Stimulated activated CD8-positive, alpha-beta memory T cell treated with anti-CD3 and anti-CD28 coated beads, Interleukin-15, amount 100 ng/mL, for 48 hours (primary cell): ENCODE measurements around the gene DEFB132.
"Not testable (repeated sequence)": the region's sequence is repeated elsewhere in the genome, so short reads cannot be mapped to it uniquely, and the experiment has no call there.

Experiments
- DNase-seq, 2 donors: peaks; one replicate each; pipeline ENCODE4 v3.0.0-alpha.2; 2020; ENCODE audit warnings: low read depth in 2 of 2

The DEFB132 gene, protein sequence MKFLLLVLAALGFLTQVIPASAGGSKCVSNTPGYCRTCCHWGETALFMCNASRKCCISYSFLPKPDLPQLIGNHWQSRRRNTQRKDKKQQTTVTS

DNA sequence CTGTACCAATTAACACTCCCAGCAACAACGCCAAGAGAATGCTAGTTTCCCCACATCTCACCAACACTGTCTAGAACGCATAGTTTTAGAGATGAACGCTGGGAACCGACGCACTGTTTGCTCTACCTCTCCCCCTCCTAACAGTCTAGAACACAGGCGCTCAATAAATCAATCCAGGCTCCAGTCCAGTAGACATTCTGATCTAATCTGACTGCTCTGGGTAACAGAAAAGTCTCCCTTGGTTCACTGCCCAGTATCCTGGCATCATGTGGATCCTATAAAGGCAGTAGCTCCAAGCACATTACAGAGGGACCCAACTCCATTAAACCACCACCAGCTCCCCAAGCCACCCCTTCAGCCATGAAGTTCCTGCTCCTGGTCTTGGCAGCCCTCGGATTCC, at the start of gene DEFB132:
Gene DEFB132 (plus strand): TSS at position 306 of the 400 bp plus-strand sequence. CDS start 55 bp downstream, at position 361.
- DNase-seq, result no peak

DNA sequence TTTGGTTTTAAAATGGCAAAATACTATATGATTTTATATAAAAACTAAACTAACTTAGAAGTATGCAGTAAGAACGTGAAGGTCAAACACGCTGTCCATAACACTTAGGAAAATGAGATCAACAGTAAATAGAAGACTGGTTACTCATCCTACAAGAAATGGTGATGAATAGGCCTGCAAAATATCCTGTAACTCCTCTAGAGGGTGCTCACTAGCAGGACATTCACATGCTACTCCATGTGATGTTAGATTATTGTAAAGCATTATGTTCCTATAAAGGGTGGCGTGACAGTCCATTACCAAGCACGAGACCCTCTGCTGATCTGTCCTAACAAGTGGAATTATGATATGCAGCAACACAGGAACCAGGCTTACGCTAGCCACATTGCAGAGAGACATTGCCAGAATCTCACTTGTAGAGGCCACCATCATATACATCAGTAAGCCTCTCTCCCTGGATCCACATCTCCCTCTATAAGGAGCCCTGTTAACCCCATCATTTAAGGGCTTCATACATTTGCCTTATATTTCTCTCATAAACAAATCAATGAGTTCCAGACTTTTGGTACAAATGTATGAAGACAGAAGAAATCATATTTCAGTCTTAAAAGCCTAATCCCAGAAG, 48.5 kb upstream of the DEFB132 start:
- no peak for DNase-seq

DNA sequence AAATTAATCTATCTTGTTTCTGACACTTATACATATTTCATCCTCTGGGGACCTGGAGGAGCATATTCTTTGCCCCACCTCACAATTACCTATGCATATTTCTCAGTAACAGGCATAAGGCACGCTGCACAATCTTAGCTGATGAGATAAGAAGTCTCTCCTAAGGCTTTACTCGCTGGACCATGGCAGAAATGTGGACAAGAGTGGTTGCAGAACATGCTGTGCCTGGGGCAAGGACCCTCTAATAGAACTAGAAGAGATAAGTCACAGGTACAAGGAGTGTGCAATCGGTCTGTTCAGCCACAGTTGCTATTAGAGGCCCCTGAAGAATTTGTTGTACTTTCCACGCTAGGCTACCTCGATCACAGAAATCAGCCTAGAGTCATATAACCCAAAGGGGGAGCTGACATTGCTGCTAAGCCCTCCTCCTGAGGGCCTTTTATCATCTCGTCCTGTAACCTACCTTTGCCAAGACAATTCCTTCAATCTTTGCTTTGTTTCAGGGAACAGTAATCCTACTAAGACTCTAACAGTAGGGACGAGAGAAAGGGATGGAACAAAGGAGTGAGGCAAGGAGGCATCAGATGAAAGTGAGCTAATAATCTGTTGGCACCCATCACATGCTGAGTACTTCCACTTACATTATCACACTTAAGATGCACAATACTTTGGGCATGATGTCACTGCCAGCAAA, 46.6 kb upstream of the DEFB132 start:
- DNase-seq, result no peak

DNA sequence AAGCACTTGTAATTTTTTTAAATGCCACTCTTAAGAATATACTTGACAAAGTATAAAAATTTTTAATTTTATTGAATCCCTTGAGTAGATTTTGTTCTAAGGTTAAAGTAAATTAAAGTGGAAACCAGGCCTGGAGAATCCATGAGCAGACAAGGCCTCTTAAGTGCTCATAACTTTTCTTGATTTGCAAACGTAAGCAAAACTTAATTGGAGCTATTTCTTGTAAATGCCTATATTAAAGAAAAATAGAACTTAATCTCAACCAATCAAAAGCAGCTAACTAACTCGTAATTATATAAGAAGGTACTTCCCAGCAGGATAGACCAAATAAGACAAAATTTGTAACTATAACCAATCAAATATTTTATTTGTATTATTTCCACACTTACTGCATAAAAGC, 43.1 kb upstream of the DEFB132 start:
- DNase-seq, result no peak

DNA sequence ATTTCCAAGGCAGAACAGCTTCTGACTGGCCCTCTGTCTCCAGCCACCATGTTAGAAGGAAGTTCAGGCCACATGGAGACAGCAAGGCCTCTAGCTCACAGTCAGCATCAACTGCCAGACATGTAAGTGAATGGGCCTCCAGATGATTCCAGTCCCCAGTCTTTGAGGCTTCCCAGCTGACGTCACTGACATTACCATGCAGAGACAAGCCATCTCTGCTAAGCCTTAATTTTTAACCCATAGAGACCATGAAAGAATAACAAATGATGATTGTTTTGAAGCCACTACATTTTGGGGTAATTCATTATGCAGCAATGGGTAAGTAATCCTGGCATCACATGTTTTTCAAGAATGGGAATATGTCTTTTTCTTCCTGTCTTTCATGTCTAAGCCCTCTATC, 41.7 kb upstream of the DEFB132 start:
- no peak for DNase-seq

DNA sequence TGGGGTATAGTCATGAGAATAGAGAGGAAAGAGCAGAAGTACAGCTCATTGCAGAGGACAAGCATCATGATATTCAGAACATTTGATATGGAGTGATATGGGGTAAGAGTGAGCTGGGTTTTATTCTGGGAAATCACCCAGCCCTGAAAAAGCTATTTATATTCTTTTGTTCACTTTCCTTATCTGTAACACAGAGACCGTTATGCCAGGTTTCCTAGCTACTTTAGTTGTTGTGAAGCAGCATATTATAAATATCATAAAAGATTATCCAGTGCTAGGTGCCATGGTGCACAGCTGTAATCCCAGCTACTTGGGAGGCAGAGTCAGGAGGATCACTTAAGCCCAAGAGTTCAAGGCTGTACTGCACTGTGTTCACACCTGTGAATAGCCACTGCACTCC, 40.3 kb upstream of the DEFB132 start:
- DNase-seq, result no peak

DNA sequence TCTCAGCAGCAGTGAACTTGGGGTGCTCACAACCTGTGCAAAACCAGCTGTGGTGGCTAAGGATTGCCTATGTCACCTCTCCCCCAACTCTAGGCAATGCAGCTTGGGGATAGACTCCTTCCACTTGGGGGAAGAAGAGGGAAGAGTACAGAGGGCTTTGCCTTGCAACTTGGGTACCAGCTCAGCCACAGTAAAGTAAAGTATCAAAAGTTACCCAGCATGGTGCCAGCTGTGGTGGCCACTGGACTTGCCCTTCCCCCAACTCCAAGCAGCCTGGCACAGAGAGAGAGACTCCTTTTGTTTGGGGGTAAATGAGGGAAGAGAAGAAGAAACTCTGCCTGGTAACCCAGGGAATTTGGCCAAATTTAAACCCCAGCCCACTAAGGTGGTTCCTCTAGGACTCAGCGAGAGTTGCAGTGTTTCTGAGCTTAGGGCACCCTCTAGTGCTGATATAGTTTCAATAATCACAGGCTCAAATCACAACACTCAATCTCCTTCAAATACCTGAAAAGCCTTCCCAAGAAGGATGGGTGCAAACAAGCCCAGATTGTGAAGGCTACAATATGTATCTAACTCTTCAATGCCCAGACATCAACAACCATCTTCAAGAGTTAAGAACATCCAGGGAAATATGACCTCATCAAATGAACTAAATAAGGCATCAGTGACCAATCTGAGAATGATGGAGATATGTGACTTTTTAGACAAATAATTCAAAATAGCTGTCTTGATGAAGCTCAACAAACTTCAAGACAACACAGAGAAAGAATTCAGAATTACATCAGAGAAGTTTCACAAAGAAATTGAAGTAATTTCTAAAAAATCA, 38.0 kb upstream of the DEFB132 start:
- no peak for DNase-seq

DNA sequence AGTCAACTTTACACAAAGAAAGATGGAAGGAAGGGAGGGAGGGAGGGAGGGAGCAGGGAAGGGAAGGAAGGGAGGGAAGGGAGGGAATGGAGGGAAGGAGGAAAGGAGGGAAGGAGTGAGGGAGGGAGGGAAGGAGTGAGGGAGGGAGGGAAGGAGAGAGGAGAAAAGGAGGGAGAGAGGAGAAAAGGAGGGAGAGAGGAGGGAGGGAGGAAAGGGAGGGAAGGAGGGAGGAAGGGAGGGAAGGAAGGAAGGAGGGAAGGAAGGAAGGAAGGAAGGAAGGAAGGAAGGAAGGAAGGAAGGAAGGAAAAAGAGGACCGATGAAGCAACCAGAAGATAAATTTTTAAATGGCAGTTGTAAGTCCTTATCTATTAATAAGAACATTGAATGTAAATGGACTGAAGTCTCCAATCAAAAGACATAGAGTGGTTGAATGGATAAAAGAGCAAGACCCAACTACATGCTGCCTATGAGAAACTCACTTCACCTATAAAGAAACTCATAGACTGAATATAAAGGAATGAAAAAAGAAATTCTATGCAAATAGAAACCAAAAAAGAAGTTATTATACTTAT, 36.2 kb upstream of the DEFB132 start:
- DNase-seq, result no peak

DNA sequence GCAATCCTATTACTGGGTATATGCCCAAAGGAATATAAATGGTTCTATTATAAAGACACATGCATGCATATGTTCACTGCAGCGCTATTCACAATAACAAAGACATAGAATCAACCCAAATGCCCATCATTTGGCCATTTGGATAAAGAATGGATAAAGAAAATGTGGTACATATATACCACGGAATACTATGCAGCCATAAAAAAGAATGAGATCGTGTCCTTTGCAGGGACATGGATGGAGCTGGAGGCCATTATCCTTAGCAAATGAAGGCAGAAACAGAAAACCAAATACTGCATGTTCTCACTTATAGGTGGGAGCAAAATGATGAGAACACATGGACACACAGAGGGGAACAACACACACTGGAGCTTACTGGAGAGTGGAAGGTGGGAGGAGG, 31.6 kb upstream of the DEFB132 start:
- DNase-seq, result not testable (repeated sequence)

DNA sequence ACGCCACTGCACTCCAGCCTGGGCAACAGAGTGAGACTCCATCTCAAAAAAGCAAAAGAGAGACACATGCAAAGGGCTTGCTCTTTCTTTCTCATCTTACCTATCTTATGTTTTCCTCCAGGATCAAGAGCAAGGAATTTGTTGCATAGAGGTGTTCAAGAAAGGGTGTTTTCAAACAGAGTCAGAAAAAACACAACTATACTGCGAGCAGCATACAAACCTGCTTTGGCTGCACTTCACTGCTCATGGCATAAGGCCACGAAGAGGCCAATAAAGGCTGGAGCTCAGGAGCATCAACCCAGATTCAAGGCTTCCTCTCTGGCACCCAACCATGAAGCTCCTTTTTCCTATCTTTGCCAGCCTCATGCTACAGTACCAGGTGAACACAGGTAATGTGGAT, 30.6 kb upstream of the DEFB132 start, which contains the start of gene DEFB129:
Gene DEFB129 (plus strand): TSS at position 301 of the 400 bp plus-strand sequence. CDS start 31 bp downstream, at position 332.
- DNase-seq, result no peak

DNA sequence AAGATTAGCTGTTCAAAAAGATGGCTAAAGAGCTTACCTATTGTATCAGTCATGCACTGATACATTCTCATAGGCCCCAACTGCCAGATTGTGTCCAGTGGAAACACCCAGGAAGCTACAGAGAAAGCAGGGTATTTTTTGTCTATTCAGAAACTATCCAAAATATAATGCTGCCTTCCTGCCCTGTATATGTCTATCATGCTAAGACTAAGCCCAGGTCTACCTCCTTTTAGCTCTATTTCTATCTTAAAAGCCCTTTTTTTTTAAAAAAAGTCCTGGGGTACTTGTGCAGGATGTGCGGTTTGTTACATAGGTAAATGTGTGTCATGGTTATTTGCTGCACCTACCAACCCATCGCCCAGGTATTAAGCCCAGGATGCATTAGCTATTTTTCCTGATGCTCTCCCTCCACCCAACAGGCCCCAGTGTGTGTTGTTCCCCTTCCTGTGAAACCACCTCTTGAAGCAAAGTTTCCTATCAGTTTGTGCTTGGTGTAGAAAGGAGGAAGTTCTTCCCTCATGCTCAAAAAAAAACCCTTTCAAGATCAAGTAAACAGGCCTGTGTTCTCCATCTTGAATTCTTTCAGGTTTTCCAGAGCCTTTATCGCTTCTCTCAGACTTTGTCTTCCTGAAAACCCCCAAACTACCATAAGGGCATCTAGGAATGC, 30.0 kb upstream of the DEFB132 start:
- DNase-seq, result no peak

DNA sequence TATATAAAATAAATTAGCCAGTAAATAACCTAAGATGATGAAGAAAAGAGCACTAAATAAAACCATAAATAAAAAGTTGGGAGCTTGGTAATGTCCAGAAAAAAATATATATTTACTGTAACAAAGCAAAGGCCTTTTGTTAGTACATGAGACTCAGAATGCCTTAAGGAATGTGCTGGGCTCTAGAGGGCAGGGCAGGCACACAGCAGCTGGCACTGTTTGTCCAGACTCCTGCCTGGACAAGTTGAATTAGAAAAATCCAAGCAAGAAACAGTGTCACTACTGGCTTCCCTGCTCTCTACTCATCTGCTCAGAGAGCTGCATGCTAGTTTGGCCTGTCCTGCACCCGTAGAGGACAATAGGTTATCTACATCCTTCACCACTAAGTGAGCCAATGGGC, 21.6 kb upstream of the DEFB132 start:
- DNase-seq, result no peak

DNA sequence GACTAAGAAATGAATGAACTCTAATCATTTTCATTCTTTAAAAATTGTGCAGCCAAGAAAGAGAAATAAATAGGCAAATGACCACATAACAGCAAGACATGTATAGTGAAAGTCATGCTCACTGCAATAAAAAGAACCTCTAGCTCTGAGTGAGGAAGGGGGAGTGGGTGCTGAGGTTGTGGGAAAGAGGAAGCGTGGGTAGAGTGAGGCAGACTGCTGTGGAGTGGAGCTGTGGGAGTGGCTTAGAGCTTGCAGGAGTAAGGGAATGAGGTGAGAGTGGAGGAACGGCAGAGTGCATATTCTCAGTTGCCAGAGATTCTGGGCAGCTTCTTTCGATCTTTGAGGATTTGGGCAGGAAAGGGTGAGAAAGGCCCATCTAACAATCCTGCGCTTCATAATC, 20.0 kb upstream of the DEFB132 start:
- peak; percentile 3 to 4 for DNase-seq

DNA sequence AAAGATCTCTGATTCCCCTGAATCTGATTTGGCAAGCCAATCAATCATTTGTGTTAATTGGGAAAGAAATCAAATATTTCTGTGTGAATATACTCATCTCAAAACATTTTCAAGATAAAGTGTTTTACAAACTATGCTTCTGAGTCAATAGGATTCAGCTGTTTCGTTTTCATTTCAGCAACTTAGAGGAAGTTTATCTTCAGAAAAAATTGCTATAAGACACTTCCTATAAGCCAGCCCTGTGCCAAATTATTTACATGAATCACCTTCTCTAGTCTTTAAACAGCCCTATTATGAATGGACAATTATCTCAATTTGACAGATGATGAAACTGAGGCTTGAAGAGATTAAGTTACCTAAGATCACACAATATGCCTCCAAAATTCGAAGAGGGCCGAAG, 19.6 kb upstream of the DEFB132 start:
- no peak for DNase-seq

DNA sequence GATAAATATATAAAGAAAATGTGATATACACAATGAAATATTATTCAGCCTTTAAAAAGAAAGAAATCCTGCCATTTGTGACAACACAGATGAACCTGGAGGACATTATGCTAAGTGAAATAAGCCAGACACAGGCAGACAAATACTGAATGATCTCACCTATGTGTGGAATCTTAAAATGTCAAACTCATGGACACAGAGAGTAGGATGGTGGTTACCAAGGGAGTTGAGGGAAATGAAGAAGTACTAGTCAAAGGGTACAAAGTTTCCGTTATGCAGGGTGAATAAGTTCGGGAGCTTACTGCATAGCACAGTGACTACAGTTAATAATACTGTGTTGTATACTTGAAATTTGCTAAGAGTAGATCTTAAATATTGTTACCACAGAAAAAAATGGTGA, 14.6 kb upstream of the DEFB132 start:
- DNase-seq, result no peak

DNA sequence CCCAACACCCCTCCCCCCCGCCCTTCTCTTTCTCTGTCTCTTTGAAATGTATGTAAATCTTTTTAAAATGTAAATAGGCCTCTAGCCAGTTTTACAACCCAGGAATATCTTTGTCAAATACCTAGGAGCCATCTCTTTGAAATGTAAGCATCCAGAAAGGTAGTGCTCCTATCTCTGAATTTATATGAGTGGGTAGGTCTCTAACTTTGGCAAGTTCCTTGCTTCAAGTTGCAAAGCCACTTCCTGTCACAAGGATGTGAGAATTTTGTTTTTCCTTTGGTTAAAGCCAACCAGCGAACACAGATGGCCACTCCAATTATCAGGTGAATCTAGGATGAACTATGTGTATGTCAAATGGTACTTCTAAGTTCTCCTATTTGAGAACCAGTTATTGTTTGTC, 6.2 kb upstream of the DEFB132 start:
- DNase-seq, result no peak

DNA sequence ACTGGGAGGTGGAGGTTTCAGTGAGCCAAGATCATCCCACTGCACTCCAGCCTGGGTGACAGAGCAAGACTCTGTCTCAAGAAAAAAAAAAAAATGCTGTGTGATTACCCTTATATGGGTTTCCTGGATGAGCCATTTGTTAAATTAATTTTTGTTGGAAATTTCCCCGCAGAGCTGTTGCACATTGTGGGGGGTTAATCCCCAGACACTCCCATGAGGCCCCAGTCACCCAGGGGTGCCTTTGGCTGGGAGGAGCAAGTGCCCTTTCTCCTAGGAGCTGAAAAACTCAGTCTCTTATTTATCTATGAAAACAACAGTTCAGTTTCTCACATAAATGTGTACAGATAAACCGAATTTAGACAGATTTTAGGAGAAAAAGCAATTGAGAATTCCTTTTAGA, 4.7 kb upstream of the DEFB132 start:
- no peak for DNase-seq

DNA sequence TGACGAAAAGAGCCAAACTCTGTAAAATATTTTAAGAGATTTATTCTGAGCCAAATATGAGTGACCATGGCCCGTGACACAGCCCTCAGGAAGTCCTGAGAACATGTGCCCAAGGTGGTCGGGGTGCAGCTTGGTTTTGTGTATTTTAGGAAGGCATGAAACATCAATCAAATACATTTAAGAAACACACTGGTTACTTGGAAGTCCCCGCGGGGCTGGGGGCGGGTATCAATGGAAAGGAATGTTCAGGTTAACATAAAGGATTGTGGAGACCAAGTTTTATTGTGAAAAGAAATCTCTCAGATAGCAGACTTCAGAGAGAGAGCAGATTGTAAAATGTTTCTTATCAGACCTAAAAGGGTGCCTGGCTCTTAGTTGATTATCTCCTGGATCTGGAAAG, 4.1 kb upstream of the DEFB132 start:
- not testable (repeated sequence) for DNase-seq

DNA sequence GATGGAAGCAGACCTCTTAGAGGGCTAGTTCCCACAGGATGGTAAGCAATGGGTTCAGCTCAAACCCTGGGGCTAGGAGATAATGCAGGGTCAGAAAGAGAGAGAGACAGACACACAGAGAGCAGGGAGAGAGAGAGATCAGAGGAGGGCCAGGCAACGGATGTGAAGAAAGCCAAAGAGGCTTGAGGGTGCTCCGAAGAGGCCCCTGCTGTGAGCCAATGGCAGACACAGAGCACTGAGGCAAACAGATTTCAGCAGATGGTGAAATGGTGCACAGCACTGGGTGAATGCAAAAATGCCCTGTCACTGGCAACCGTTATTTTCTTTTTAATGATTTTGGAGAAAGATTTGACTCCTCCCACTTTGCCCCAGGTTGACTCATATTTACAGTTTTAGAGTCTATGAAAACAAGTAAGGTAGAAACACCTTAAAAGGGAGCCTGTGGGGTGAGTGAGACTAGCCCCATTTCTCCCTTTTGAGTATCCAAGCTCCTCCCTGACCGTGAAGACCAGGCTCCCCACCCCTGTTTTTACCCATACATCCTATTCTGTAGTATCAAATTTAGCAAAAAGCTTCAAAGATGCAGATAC, 840 bp downstream of the DEFB132 start:
- DNase-seq, result no peak

DNA sequence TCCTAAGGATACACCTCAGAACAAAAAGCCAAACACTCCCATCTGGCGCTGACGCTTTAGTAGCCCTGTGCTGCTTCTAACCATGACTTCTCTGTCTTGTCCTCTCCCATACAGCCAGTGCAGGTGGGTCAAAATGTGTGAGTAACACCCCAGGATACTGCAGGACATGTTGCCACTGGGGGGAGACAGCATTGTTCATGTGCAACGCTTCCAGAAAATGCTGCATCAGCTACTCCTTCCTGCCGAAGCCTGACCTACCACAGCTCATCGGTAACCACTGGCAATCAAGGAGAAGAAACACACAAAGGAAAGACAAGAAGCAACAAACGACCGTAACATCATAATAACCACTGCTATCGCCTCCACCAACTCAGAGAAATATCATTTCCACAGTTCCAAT, 1.4 kb downstream of the DEFB132 start:
- DNase-seq, result no peak

DNA sequence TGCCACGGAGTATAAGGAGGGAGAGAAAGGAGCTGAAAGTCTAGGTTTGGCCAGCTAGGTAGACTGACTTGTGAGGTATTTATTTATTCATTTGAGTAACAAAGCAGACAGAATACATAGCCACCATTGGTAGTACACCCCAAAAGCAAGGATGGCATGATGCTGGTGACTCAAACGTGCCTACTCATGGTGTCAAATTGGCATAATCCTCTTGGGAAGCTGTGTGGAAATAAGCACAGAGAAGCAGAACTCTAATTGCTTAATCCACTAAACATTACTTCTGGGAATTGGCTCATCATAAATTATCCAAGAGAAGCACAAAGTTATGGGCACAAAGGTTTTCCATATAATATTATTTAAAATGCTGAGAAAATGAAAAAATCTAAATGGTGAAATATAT, 2.5 kb downstream of the DEFB132 start:
- DNase-seq, result no peak
